Activated naive CD4-positive, alpha-beta T cell treated with anti-CD3 and anti-CD28 coated beads, Interleukin-2, amount 50 U/mL, for 72 hours (primary cell): ENCODE results near the gene RNF11. TPM values are rescaled to one million over a fixed set of nuclear protein-coding genes. Genes with fewer than 3 reads are reported as not detected.

ENCODE experiments used
- ATAC-seq, 2 donors: fragments of 150-1000 bp; cut with Tn5 transposase; 2 replicates each; pipeline ENCODE4 v1.10.0; 2021; ENCODE audit warnings: mild to moderate bottlenecking in 2 of 2, moderate library complexity in 2 of 2
- DNase-seq, 2 donors: peaks; one replicate each; pipeline ENCODE4 v3.0.0; 2021 to 2022; ENCODE audit warnings: low spot score in 2 of 2
- H3K27ac Mint-ChIP-seq, 2 donors: one replicate each; pipeline ENCODE4 v1.8.0; 2022; ENCODE audit warnings: mild to moderate bottlenecking in 2 of 2, mixed read lengths in 2 of 2
- H3K36me3 Mint-ChIP-seq, 2 donors: one replicate each; pipeline ENCODE4 v1.8.0; 2022; ENCODE audit warnings: mixed read lengths in 2 of 2
- H3K9me3 Mint-ChIP-seq, 2 donors: one replicate each; pipeline ENCODE4 v1.8.0; 2022; ENCODE audit warnings: mixed read lengths in 2 of 2
- total RNA-seq, 2 donors: library from RNA; stranded (reverse); gene quantifications; one replicate each; pipeline ENCODE4 v1.2.3, GENCODE V29; 2022

Gene RNF11
- total RNA-seq, 2 donors from 2014 or later = 22.2 to 26.6 TPM

DNA sequence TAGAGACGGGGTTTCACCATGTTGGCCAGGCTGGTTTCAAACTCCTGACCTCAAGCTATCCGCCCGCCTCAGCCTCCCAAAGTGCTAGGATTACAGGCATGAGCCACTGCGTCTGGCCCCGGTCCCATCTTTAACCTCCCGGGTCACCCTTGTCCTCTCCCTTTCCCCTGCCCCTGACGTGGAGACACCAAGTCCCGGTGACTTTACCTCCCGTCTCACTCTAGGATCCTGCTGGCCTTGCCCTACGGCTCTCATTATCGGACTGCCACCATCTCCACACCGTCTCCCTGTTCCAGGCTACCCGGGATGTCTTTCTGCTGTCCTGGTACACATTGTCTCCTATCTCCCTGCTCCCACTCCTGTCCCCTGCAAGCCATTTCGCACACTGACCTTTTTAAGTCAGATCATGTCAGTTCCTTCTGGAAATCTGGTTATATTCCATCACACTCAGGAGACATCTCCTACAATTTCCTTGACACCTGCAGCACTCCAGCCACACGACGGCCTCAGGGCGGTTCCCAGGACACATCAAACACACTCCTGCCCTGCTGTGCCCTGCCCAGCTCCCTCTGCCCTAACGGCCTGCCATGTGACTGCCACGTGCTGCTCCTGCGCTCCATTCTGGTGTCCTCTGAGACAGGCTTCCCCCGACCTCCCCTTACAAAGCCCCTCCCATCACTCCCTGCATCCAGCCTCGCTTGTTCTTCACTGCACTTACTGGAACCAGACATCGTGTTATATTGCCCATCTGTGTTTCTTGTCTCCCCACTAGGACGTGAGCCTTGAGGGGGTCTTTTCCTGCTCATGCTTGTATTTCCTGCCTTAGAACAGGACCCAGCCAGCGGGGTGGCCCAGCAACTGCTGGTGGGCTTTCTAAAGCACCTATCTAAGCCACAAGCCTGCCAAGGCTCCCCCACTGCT lies 61.6 kb downstream of the RNF11 start:
- no peaks in the 10 kb centered on the region for H3K36me3 Mint-ChIP-seq
- peak overlapping the region; percentile 77 to 93 for H3K27ac Mint-ChIP-seq
- DNase-seq (no peak), ATAC-seq (no peak)
- H3K9me3 Mint-ChIP-seq = no peaks in the 10 kb centered on the region

GRCh38 chr1:51298322-51298705 lies 62.2 kb downstream of the RNF11 start:
- Mint-ChIP-seq H3K9me3 (no peaks in the 10 kb centered on the region), H3K27ac (no peak overlapping the region), H3K36me3 (no peaks in the 10 kb centered on the region)
- no peak for DNase-seq
- ATAC-seq = no peak

DNA sequence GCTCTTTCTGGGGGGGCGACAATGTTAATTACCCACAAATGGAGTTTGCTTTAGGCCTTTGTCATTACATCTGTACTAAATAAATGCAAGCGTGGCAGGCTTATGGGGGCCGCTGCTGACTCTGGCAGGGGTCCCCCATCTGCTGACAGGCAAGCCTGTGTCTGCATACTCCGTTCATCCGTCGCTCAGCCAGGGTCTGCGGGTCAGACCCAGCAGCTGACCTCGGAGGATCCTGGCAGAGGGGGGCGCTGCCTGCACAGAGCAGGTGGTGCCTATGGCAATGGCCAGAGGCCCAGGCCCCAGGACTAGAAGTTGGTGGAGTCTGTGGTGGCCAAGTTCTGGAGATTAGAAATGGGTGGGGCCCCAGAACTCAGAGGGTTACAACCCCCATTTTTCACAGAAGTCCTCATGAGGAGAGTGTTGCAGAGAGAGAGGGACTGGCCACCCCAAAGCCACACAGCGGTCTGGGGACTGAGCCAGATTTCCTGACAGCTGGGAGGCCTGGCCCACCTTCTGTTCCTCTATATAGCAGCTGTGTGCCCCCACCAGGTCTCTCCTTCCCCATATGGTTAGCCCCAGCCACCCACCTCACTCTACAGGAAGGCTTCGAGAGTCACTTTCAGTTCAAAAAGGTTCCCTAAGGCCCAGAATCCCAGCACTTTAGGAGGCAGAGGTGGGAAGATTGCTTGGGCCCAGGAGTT lies 63.3 kb downstream of the RNF11 start:
- Mint-ChIP-seq H3K9me3 (no peaks in the 10 kb centered on the region), H3K36me3 (no peaks in the 10 kb centered on the region), H3K27ac (no peak overlapping the region)
- DNase-seq (no peak), ATAC-seq (no peak)

- Mint-ChIP-seq H3K27ac (no peak overlapping the region), H3K36me3 (no peaks in the 10 kb centered on the region), H3K9me3 (no peaks in the 10 kb centered on the region)
- no peak for ATAC-seq
- no peak for DNase-seq
Observed at GRCh38 chr1:51299981-51300670, 64.1 kb downstream of the RNF11 start.

DNA sequence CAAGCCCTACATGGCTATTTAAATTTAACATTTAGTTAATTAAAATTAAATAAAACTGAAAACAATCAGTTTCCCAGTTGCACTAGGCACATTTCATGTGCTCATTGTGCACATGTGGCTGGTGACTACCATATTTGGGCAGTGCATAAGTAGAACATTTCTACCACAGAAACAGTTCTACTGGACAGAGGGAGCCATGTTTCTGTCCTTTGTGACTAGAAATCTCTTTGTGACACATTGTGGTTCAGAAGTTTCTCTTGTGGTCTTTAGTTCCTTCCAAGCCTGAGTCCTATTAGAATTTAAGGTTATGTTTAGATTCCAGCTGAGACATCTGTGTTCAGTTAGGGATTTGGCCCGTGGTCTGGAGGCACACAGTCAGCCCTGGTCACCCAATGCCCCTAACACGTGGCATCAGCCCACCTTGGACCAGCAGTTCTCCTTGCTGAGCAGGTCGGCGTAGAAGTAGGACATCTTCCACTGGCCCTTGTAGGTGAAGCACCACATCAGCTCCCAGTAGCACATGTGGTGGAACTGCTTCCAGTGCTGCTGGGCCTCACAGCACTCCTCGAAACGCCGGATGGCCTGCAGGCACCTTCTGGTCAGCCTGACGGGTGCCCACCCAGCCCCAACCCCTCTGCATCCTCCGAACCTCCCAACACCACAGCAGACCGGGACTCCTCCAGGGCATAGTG lies 65.2 kb downstream of the RNF11 start:
- ATAC-seq = peak; percentile 43 to 44
- Mint-ChIP-seq H3K9me3 (no peaks in the 10 kb centered on the region), H3K27ac (no peak overlapping the region), H3K36me3 (no peaks in the 10 kb centered on the region)
- no peak for DNase-seq

GRCh38 chr1:51301844-51302162 lies 65.7 kb downstream of the RNF11 start:
- Mint-ChIP-seq H3K27ac (peak overlapping the region in 1 of 2 donors; percentile 79), H3K9me3 (no peaks in the 10 kb centered on the region), H3K36me3 (no peaks in the 10 kb centered on the region)
- DNase-seq = no peak
- ATAC-seq = no peak

DNA sequence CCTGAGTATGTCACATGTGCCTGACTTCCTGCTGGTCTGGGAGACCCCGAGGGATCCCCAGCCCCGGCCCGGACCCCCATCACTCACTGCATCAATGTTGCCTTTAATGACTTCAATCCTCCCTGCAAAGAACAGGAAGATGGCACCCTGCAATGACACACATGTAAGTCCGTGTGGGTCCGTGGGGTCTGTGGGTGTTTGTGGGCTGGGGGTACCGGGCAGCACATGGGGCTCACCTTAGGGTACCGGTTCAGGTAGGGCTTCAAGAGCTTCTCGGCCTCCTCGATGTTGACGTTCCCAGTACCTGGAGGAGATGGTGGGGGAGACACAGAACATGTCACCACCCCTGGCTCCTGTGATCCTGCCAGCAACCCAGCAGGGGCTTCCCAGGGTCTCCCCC lies 66.2 kb downstream of the RNF11 start:
- Mint-ChIP-seq H3K27ac (no peak overlapping the region), H3K9me3 (no peaks in the 10 kb centered on the region), H3K36me3 (no peaks in the 10 kb centered on the region)
- ATAC-seq (no peak), DNase-seq (no peak)

GRCh38 chr1:51302746-51303145 lies 66.7 kb downstream of the RNF11 start:
- no peak for ATAC-seq

GRCh38 chr1:51303315-51303714 lies 67.2 kb downstream of the RNF11 start:
- H3K27ac Mint-ChIP-seq = peak overlapping the region in 1 of 2 donors; percentile 54
- no peak for ATAC-seq
- no peaks in the 10 kb centered on the region for H3K9me3 Mint-ChIP-seq
- no peaks in the 10 kb centered on the region for H3K36me3 Mint-ChIP-seq
- no peak for DNase-seq

More at GRCh38 chr1:51302746-51303145, 66.7 kb downstream of the RNF11 start:
- Mint-ChIP-seq H3K36me3 (no peaks in the 10 kb centered on the region), H3K9me3 (no peaks in the 10 kb centered on the region), H3K27ac (no peak overlapping the region)
- DNase-seq = no peak

- Mint-ChIP-seq H3K36me3 (no peaks in the 10 kb centered on the region), H3K27ac (peak overlapping the region; percentile 54 to 65), H3K9me3 (no peaks in the 10 kb centered on the region)
- ATAC-seq = peak; percentile 29 to 49
- no peak for DNase-seq
Observed at GRCh38 chr1:51303751-51304251, 67.7 kb downstream of the RNF11 start.

GRCh38 chr1:51304360-51304759 lies 68.3 kb downstream of the RNF11 start:
- DNase-seq = no peak
- no peak for ATAC-seq
- Mint-ChIP-seq H3K27ac (peak overlapping the region in 1 of 2 donors; percentile 54), H3K9me3 (no peaks in the 10 kb centered on the region), H3K36me3 (no peaks in the 10 kb centered on the region)

DNA sequence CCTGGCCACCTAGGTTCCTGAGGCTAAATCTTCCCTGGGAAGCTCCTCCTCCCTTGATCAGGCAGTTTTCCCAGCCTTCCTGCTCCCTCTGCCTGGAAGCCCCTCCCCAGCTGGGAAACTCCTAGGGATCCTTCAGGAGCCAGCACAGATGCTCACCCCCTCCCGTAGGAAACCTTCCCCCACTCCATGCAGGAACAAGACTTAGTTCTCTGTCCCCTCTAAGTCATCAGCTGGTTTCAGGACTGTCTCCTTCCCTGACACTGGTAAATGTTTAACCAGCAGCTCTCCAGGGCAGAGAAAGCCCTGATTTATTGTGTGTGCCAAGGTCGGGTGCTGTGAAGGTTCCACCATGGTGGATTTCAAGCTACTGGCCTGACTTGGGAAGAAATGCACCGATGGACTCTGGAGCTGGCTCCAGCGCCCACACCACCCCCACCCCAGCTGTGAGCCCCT lies 69.3 kb downstream of the RNF11 start:
- H3K27ac Mint-ChIP-seq = no peak overlapping the region
- ATAC-seq = no peak
- no peak for DNase-seq

DNA sequence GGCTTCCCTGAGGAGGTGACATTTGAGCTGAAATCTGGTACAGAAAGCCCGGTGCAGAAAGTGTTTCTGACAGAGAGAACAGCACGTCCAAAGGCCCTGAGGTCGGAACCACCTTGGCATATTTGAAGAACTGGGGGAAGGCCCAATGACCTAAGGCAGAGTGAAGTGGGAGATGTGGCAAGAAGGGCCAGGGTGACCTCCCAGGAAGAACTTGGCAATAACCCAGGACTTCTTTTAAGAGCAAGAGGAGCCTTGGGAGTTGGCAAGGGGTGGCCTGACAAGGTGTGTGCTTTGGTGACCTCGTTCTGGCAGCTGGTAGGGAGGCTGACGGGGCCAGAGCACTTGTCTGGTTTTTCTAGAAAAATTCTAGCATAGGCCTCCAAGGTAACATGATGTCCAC lies 70.9 kb downstream of the RNF11 start:
- Mint-ChIP-seq H3K36me3 (no peaks in the 10 kb centered on the region), H3K27ac (peak overlapping the region in 1 of 2 donors; percentile 15), H3K9me3 (no peaks in the 10 kb centered on the region)
- ATAC-seq (no peak), DNase-seq (no peak)

More for the DNA sequence above, 69.3 kb downstream of the RNF11 start:
- no peaks in the 10 kb centered on the region for H3K9me3 Mint-ChIP-seq
- H3K36me3 Mint-ChIP-seq = no peaks in the 10 kb centered on the region

DNA sequence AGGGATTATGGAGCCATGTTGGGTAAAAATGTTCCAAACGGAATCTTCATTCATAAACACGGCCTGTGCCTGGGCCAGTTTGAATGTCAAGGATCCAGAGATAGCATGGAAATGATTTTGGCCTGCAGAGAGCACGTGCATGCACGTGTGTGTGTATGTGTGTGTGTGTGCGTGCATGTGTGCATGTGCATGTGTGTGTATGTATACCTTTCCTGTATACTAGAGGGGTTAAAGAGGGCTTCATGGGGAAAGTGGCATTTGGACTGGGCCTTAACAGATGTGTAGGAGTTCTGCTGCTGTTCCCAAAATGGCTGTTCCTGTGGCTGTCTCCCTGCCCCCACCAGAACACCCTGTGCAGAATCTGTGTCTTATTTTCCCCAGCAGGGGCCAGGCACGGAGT lies 72.6 kb downstream of the RNF11 start:
- H3K36me3 Mint-ChIP-seq = no peaks in the 10 kb centered on the region
- DNase-seq (no peak), ATAC-seq (no peak)
- no peak overlapping the region for H3K27ac Mint-ChIP-seq
- H3K9me3 Mint-ChIP-seq = no peaks in the 10 kb centered on the region

DNA sequence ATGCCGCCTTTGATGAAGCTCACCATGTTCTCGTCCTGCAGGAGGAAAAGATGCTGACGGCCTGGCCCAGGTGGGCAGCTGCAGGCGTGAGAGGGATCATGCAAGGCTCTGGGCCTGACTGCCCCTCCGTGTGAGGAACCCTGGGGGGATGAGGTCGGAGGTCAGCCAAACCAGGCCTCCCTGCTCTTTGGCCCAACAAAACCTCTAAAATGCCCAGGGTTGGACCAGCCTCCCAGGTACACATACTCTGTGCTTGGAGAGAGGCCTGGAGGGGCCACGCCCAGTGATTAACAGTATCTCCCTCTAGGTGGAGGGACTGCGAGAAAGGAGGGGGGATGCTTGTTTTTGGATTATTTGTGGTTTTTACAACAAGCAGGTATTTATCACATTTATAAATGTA lies 73.2 kb downstream of the RNF11 start:
- H3K36me3 Mint-ChIP-seq = no peaks in the 10 kb centered on the region
- no peak for ATAC-seq
- no peak overlapping the region for H3K27ac Mint-ChIP-seq
- DNase-seq = no peak
- no peaks in the 10 kb centered on the region for H3K9me3 Mint-ChIP-seq

GRCh38 chr1:51310871-51311613 lies 75.0 kb downstream of the RNF11 start:
- DNase-seq = no peak
- no peaks in the 10 kb centered on the region for H3K36me3 Mint-ChIP-seq
- ATAC-seq = no peak
- H3K27ac Mint-ChIP-seq = no peak overlapping the region
- no peaks in the 10 kb centered on the region for H3K9me3 Mint-ChIP-seq
